SU-DHL-6 (cell line): ENCODE data around the gene NOTCH3.

Experiments used
- H2AFZ ChIP-seq: fragments of 200-600 bp; sonication (generic); 2 replicates; pipeline ENCODE4 v1.6.1; 2014; ENCODE audit warnings: low read depth, mild to moderate bottlenecking, moderate library complexity, mixed read lengths, antibody characterized with exemption, low read length; ENCODE audit not compliant: severe bottlenecking
- H3F3A ChIP-seq: fragments of 200-600 bp; shearing (Covaris generic); 2 replicates; pipeline ENCODE4 v1.6.0; 2016; ENCODE audit warnings: antibody characterized with exemption, mild to moderate bottlenecking; ENCODE audit not compliant: insufficient read depth
- H3K27ac ChIP-seq: fragments of 200-600 bp; sonication (generic); 2 replicates; pipeline ENCODE4 v1.5.1; 2016; ENCODE audit warnings: low read depth, mild to moderate bottlenecking, low read length, moderate library complexity, mixed read lengths
- H3K27me3 ChIP-seq: fragments of 200-600 bp; sonication (generic), shearing (Covaris generic); 2 replicates; pipeline ENCODE4 v1.6.0; 2014; ENCODE audit warnings: mild to moderate bottlenecking, low read length
- H3K36me3 ChIP-seq: fragments of 200-600 bp; sonication (generic); 2 replicates; pipeline ENCODE4 v1.6.1; 2014; ENCODE audit warnings: mild to moderate bottlenecking, low read length, mixed read lengths
- H3K4me2 ChIP-seq: fragments of 300-600, 200-600 bp; shearing (Covaris generic), sonication (generic); 2 replicates; pipeline ENCODE4 v1.6.0; 2014; ENCODE audit warnings: low read length, low read depth, mild to moderate bottlenecking; ENCODE audit not compliant: poor library complexity, severe bottlenecking
- H3K4me3 ChIP-seq: fragments of 200-600 bp; sonication (generic); 2 replicates; pipeline ENCODE4 v1.5.1; 2014; ENCODE audit warnings: antibody characterized with exemption, low read length, mild to moderate bottlenecking, mixed read lengths; ENCODE audit not compliant: insufficient read depth, poor library complexity, severe bottlenecking
- H3K79me2 ChIP-seq: fragments of 200-600 bp; sonication (generic); 2 replicates; pipeline ENCODE4 v1.6.1; 2014; ENCODE audit warnings: mild to moderate bottlenecking, low read length, moderate library complexity; ENCODE audit not compliant: insufficient read depth
- H3K9ac ChIP-seq: fragments of 200-600 bp; sonication (generic); 2 replicates; pipeline ENCODE4 v1.7.0; 2014; ENCODE audit warnings: mild to moderate bottlenecking, low read length
- H3K9me2 ChIP-seq: fragments of 200-600 bp; sonication (generic); replicated peaks from 2 replicates; pipeline ENCODE4 v1.6.1; 2014; ENCODE audit warnings: low read length; ENCODE audit not compliant: insufficient read depth
- H3K9me3 ChIP-seq: fragments of 200-600 bp; sonication (generic); 2 replicates; pipeline ENCODE4 v1.6.1; 2014; ENCODE audit warnings: low read length, mixed read lengths; ENCODE audit not compliant: insufficient read depth
- H4K20me1 ChIP-seq: fragments of 200-600 bp; sonication (generic); 2 replicates; pipeline ENCODE4 v1.6.1; 2014; ENCODE audit warnings: low read depth, mild to moderate bottlenecking, antibody characterized with exemption, low read length, moderate library complexity, mixed read lengths
- CTCF ChIP-seq: fragments of 200-600 bp; sonication (generic); IDR thresholded peaks from one replicate; pipeline ENCODE4 v1.5.1; 2017; ENCODE audit warnings: antibody characterized with exemption, mild to moderate bottlenecking, low read length, moderate library complexity; ENCODE audit not compliant: insufficient read depth, poor library complexity, severe bottlenecking
- EZH2phosphoT487 ChIP-seq: fragments of 200-600 bp; sonication (generic), shearing (Covaris generic); conservative IDR thresholded peaks from 2 replicates; pipeline ENCODE4 v1.6.1; 2018; ENCODE audit warnings: mild to moderate bottlenecking, antibody characterized with exemption, low read length, moderate library complexity, mixed read lengths

Gene NOTCH3

DNA sequence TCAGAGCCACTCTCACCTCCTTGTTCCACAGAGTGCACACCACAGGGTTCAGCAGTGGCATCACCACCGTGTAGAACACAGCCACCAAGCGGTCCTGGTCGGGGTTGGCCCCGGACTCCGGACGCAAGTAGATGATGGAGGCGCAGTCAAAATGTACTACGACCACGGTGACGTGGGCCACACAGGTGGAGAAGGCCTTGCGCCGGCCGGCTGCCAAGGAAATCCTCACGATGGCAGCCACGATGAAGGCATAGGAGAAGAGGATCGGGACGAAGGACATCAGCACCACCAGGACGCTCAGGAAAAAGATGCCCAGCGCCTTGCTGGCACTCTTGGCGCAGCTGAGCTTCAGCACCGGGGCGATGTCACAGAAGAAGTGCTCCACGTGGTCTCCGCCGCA is 59.7 kb downstream of the NOTCH3 start:
- Histone ChIP-seq H3F3A (no peaks in the 10 kb centered on the region), H4K20me1 (no peaks in the 10 kb centered on the region), H3K4me3 (no peak overlapping the region), H3K79me2 (no peaks in the 10 kb centered on the region), H3K4me2 (no peak overlapping the region), H3K27me3 (no peaks in the 10 kb centered on the region), H3K27ac (no peak overlapping the region), H3K9me3 (no peaks in the 10 kb centered on the region), H3K36me3 (no peaks in the 10 kb centered on the region), H3K9ac (no peak overlapping the region), H3K9me2 (no peaks in the 10 kb centered on the region), H2AFZ (no peak overlapping the region)
- no peak for TF ChIP-seq EZH2phosphoT487
- no peak for TF ChIP-seq CTCF

GRCh38 chr19:15138427-15138826 is 62.4 kb downstream of the NOTCH3 start:
- Histone ChIP-seq H3K79me2 (no peaks in the 10 kb centered on the region), H3K27ac (no peak overlapping the region), H4K20me1 (no peaks in the 10 kb centered on the region), H3K4me2 (no peak overlapping the region), H2AFZ (no peak overlapping the region), H3K4me3 (no peak overlapping the region), H3K9me3 (no peaks in the 10 kb centered on the region), H3K9ac (no peak overlapping the region), H3K36me3 (no peaks in the 10 kb centered on the region), H3F3A (no peaks in the 10 kb centered on the region), H3K27me3 (no peaks in the 10 kb centered on the region), H3K9me2 (no peaks in the 10 kb centered on the region)
- TF ChIP-seq EZH2phosphoT487 (no peak), CTCF (no peak)

DNA sequence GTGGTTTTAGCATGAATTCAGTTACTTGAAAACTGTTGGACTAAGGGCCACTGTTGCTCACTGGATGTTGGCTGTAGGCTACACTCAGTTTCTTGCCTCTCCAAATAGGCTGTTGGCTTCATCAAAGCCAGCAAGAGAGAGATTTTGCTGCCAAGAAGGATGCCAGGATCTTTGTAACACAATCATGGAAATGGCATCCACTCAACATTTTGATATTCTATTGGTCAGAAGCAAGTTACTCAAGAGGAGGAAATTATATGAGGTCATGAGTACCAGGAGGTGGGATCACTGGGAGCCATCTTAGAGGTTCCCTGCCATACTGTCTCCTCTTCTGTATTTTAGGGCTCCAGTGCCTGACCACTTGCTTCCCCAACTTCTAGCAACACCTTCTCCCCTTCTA is 63.0 kb downstream of the NOTCH3 start:
- H4K20me1 ChIP-seq = no peaks in the 10 kb centered on the region
- H3K79me2 ChIP-seq = no peaks in the 10 kb centered on the region
- no peak overlapping the region for H2AFZ ChIP-seq
- TF ChIP-seq CTCF (no peak), EZH2phosphoT487 (no peak)
- no peaks in the 10 kb centered on the region for H3K9me2 ChIP-seq
- H3K27ac ChIP-seq = no peak overlapping the region
- H3K9ac ChIP-seq = no peak overlapping the region
- no peak overlapping the region for H3K4me2 ChIP-seq
- no peaks in the 10 kb centered on the region for H3K27me3 ChIP-seq
- no peaks in the 10 kb centered on the region for H3K36me3 ChIP-seq
- H3K9me3 ChIP-seq = no peaks in the 10 kb centered on the region
- H3K4me3 ChIP-seq = no peak overlapping the region
- H3F3A ChIP-seq = no peaks in the 10 kb centered on the region
